IPS-18c (cell line): ENCODE data around the gene MINPP1.

Experiments used
- H3K4me3 ChIP-seq: 2 replicates; pipeline ENCODE4 v1.7.0; 2013; ENCODE audit warnings: low read depth, mild to moderate bottlenecking, low read length, moderate library complexity; ENCODE audit not compliant: insufficient read depth
- H3K9me3 ChIP-seq: one replicate; pipeline ENCODE4 v1.6.1; 2013; ENCODE audit warnings: mild to moderate bottlenecking, low read length, moderate library complexity; ENCODE audit not compliant: control insufficient read depth, insufficient read depth

MINPP1 gene

DNA sequence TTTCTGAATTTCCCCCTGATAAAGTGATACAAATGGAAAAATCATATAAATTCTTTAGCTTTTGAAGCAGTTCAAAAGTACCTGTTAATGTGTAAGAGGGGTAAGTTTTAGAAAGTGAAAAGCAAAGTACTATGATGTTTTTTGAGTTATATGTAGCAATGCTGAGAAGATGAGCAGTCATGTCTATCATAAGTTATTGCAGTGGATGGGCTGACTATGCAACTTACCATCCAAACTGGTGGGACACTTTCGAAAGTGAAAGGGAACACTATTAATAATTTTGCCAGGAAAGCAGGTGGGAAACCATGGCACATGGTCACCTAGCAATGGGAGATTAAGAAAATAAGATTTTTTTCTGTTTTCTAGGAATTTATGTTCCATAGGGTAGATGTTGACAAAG, 4.1 kb downstream of the MINPP1 start:
- no peak overlapping the region for H3K4me3 ChIP-seq

DNA sequence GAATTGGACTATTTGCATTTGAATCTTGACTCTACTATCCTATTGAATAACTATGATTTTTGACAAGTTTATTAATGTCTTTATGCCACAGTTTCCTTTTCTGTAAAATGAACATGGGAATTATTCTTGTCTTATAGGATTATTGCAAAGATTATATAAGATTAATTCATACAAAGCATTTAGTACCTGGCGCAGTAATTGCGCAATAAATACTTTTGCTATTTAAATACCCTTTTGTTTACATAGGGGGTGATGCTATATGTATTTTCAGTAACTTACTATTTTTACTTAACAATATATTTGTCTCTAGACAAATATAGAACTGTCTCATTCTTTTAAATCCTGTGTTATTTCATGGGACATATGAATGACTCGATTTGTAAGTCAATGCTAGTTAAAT, 5.3 kb downstream of the MINPP1 start:
- Histone ChIP-seq H3K4me3 (no peak overlapping the region), H3K9me3 (no peaks in the 10 kb centered on the region)

More for the DNA sequence above, 4.1 kb downstream of the MINPP1 start:
- H3K9me3 ChIP-seq: no peaks in the 10 kb centered on the region

- H3K4me3 ChIP-seq: no peak overlapping the region
Measured at GRCh38 chr10:87511526-87511925, 6.8 kb downstream of the MINPP1 start.

GRCh38 chr10:87518937-87519336, 14.2 kb downstream of the MINPP1 start:
- H3K4me3 ChIP-seq: no peak overlapping the region
- H3K9me3 ChIP-seq: no peaks in the 10 kb centered on the region

More at GRCh38 chr10:87511526-87511925, 6.8 kb downstream of the MINPP1 start:
- no peaks in the 10 kb centered on the region for H3K9me3 ChIP-seq

GRCh38 chr10:87519582-87519981, 14.9 kb downstream of the MINPP1 start:
- Histone ChIP-seq H3K9me3 (no peaks in the 10 kb centered on the region), H3K4me3 (no peak overlapping the region)

DNA sequence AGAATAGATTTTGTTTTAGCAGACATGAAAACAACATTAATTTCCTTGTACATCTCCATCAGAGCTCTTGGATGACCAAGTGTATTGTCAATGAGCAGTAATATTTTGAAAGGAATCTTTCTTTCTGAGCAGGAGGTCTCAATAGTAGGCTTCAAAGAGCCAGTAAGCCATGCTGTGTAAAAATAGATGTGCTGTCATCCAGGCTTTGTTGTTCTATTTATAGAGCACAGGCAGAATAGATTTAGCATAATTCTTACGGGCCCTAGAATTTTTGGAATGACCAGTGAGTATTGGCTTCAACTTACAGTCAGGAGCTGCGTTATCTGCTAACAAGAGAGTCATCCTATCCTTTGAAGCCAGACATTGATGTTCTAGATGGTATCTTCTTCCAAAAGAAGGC, 19.0 kb downstream of the MINPP1 start:
- Histone ChIP-seq H3K9me3 (peaks cover 4% of the 10 kb centered on the region), H3K4me3 (no peak overlapping the region)

DNA sequence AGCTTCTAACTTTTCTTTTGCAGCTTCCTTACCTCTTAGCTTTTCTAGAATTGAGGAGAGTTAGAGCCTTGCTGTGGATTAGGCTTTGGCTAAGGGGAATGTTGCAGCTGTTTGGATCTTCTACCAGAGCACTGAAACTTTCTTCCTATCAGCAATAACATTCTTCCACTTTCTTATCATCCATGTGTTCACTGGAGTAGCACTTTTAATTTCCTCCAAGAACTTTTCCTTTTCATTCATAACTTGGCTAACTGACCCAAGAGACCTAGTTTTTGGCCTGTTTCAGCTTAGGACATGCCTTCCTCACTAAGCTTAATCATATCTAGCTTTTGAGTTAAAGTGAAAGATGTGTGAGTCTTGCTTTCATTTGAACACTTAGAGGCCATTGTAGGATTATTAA, 19.6 kb downstream of the MINPP1 start:
- Histone ChIP-seq H3K4me3 (no peak overlapping the region), H3K9me3 (peaks cover 4% of the 10 kb centered on the region)

GRCh38 chr10:87531908-87532622, 27.4 kb downstream of the MINPP1 start:
- H3K4me3 ChIP-seq: no peak overlapping the region

DNA sequence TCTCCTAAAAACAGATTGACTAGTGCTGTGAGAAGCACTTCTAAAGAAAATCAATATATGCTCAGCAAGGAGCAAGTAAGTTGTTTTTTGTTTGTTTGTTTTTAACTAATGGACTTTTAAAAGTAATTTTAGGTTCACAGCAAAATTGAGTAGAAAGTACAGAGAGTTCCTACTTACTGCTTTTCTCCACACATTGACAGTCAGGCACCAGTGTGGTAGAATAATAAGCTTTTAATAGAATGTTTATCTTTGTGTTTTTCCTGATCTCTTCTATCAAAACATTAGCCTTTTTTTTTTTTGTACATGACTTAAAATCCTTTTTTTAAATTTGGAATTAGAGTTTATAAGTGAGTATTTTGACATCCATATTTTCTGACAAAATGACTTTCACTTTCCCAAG, 28.0 kb downstream of the MINPP1 start:
- peaks cover 9% of the 10 kb centered on the region for H3K9me3 ChIP-seq

More at GRCh38 chr10:87531908-87532622, 27.4 kb downstream of the MINPP1 start:
- peaks cover 9% of the 10 kb centered on the region for H3K9me3 ChIP-seq

GRCh38 chr10:87534173-87534858, 29.6 kb downstream of the MINPP1 start:
- Histone ChIP-seq H3K9me3 (peaks cover 9% of the 10 kb centered on the region), H3K4me3 (no peak overlapping the region)

More for the DNA sequence above, 28.0 kb downstream of the MINPP1 start:
- H3K4me3 ChIP-seq: no peak overlapping the region

GRCh38 chr10:87538092-87539015, 33.7 kb downstream of the MINPP1 start:
- Histone ChIP-seq H3K9me3 (no peaks in the 10 kb centered on the region), H3K4me3 (no peak overlapping the region)

GRCh38 chr10:87541114-87541513, 36.4 kb downstream of the MINPP1 start:
- no peaks in the 10 kb centered on the region for H3K9me3 ChIP-seq
- H3K4me3 ChIP-seq: no peak overlapping the region

GRCh38 chr10:87544721-87545120, 40.0 kb downstream of the MINPP1 start:
- Histone ChIP-seq H3K4me3 (no peak overlapping the region), H3K9me3 (no peaks in the 10 kb centered on the region)

DNA sequence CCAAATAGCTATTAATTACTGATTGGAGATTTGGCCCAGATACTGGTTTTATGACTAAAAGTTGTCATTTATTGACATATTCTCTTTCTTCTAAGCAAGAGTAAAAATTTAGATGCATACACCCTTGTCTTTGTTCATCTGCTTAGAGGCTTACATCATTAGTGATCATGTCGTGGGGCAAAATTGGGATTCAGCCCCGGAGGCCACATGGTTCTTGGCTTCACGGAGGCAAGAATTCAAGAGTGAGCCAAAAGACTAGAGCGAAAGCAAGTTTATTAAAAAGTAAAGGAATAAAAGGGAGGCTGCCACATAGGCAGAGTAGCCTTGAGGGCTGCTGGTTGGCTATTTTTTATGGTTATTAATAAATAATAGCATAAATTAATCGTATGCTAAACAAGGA, 41.1 kb downstream of the MINPP1 start:
- H3K4me3 ChIP-seq: no peak overlapping the region
- H3K9me3 ChIP-seq: no peaks in the 10 kb centered on the region

DNA sequence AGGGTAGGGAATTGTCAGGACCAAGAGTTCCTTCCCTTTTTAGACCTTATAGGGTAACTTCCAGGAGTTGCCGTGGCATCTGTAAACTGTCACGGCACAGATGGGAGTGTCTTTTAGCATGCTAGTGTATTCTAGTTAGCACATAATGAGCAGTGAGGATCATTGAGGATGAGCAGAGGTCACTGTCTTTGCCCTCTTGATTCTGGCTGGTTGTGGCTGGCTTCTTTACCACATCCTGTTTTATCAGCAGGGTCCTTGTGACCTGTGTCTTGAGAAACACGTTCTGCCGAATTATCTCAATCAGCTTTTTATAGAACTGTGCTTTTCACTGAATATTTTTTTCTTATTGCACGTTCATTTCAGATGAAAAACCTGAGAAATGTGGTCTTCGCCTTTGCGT, 41.5 kb downstream of the MINPP1 start:
- Histone ChIP-seq H3K9me3 (no peaks in the 10 kb centered on the region), H3K4me3 (no peak overlapping the region)

- H3K9me3 ChIP-seq: no peaks in the 10 kb centered on the region
- no peak overlapping the region for H3K4me3 ChIP-seq
Measured at GRCh38 chr10:87546971-87547413, 42.3 kb downstream of the MINPP1 start.

DNA sequence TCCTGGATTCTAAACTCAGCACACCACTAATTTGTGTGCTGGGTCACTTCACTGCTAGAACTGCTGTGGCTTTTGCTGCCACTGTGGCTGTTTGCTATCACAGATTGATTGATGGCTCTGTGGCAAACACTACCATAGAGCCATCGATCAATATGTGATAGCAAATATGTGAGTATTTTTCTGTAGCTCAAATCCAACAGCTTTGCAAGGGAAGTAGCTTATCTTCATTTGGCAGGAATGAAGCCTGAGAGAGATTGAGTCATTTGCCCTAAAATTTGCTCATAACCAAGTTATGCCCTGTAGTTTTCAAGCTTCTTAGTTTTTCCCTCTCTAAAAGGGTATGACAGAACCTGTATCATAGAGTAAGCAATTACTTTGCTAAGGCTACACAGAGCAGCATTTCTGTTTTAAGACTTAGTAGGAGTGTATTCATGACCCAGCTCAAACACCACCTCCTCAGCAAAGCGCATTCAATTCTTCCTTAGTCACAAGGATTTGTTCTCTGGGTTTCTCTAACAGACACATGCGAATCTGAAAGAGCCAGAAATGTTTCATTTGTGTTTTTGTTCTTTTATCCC, 43.1 kb downstream of the MINPP1 start:
- no peaks in the 10 kb centered on the region for H3K9me3 ChIP-seq
- no peak overlapping the region for H3K4me3 ChIP-seq
